Medulla oblongata (tissue), 1 donor: Measurements from ENCODE around the gene GBA3.

ENCODE experiments used
- DNase-seq: peaks from one replicate; pipeline ENCODE4 v3.0.0-alpha.2; 2015; ENCODE audit errors: extremely low spot score

The GBA3 gene

DNA sequence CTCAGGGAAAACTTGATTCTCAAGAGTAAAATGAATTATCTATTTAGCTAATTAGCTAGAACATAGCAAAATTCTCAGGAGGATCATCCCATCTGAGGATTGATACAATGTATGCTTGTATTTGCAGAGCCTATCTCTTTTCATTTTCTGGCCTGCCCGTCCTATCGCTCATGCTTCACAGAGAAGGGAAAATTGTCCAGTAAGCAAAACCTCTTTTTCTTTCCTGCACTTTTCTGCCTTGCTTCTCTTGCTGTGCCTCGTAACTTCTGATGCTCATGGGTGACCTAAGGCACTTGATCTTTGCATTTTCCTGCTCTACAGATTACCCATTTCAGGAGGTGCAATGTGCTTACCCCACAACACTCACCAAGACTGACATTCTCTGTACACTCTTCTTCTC, 88.1 kb downstream of the GBA3 start:
- no peak for DNase-seq

- DNase-seq, result no peak
These were observed 95.1 kb downstream of the GBA3 start for GRCh38 chr4:22787753-22788375.

- DNase-seq, result no peak
These were observed 97.9 kb downstream of the GBA3 start for GRCh38 chr4:22790631-22791030.

DNA sequence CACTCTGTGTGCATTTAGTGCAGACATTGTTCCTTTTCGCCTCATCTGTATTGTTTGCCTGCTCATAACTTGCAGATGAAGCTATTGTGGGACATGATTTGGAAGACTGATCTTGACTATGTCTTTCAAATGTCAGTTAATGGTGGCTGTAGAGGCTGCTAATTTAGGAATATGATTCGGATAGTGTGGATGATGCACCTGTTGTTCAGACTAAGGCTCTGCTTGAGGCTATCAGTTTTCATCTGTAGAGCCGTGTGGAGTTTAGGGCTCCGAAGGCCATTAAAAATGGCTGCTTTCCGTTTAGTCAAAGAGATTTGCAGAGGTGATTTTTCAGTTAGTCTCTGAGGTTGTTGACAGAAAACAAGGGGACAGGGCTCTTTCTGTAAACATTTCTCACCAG, 102.0 kb downstream of the GBA3 start:
- no peak for DNase-seq

DNA sequence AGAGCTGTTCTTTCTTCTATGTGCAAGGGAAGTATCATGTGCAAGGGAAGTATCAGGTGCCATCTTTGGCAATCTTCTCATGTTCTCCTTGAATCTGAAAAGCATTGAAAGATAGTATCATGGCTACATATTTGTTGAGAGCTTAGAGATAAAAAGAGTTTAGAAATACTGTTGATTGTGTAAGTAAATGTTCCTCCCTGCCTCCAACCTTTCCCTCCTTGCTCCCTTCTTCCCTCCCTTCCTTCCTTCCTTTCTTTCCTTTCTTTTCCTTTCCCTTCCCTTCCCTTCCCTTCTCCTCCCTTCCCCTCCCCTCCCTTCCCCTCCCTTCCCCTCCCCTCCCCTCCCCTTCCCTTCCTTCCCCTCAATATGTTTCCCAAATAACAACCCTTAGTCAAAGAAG, 108.7 kb downstream of the GBA3 start:
- no peak for DNase-seq

- DNase-seq, result no peak
These were observed 110.1 kb downstream of the GBA3 start for GRCh38 chr4:22802876-22803275.

- no peak for DNase-seq
These were observed 110.8 kb downstream of the GBA3 start for GRCh38 chr4:22803512-22803911.

DNA sequence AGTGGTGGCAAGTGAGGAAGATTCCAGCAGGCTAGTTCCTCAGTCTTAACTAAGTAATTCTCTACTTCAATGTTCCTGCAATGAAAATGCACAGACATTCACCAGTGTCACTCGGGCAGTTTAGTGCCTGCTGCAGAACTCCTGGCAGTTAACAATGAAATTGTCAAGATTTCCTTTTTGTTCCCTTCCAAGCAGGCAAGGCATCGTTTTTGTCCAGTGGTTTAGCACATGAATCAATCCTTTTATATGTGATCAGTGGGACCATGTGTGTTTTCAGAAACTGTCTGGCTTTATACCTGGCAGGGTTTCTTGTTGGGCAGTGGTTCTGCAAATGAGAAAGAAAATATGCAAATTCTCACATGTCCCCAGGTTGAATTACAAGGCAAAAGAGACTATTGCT, 122.2 kb downstream of the GBA3 start:
- peak; percentile 53 for DNase-seq

GRCh38 chr4:22824091-22824490, 131.4 kb downstream of the GBA3 start:
- DNase-seq, result no peak

GRCh38 chr4:22842360-22843018, 149.8 kb downstream of the GBA3 start:
- DNase-seq, result peak; percentile 77

GRCh38 chr4:22848332-22848731, 155.6 kb downstream of the GBA3 start:
- DNase-seq, result no peak

GRCh38 chr4:22850055-22850454, 157.3 kb downstream of the GBA3 start:
- no peak for DNase-seq

- DNase-seq, result no peak
These were observed 157.9 kb downstream of the GBA3 start for GRCh38 chr4:22850630-22851029.

- DNase-seq, result no peak
These were observed 164.7 kb downstream of the GBA3 start for GRCh38 chr4:22857411-22857810.

DNA sequence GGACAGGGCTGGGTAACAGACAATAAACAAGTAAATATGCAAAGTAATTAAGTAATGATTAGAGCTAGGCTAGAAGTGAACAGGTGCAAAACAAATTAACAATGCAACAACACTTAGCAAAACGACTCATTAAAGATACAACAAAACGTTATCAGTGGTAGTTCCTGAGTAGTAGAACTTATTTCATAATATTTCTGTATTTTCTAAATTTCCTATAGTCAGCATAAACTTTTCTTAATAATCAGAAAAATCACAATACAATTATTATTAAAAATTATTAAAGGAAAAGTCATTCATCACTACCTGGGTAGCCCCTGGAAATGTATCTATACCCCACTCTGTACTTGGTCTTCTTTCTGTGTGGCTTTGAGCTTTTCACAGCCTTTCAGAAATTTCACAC, 166.6 kb downstream of the GBA3 start:
- DNase-seq, result no peak
